Glutamatergic neuron (in vitro differentiated cells): Measurements from ENCODE around the gene UBE3D. TPM values are rescaled to one million over a fixed set of nuclear protein-coding genes. Genes with fewer than 3 reads are reported as not detected.
"Not testable (repeated sequence)": the region's sequence is repeated elsewhere in the genome, so short reads cannot be mapped to it uniquely, and the experiment has no call there.

Source experiments
- DNase-seq: peaks from one replicate; pipeline ENCODE4 v3.0.0; 2022
- H3K27ac Mint-ChIP-seq: one replicate; pipeline ENCODE4 v1.8.0; 2020; ENCODE audit warnings: mild to moderate bottlenecking, mixed read lengths, inconsistent platforms; ENCODE audit not compliant: unreplicated experiment
- H3K27me3 Mint-ChIP-seq: one replicate; pipeline ENCODE4 v1.8.0; 2020; ENCODE audit warnings: mild to moderate bottlenecking, moderate library complexity, mixed read lengths, inconsistent platforms; ENCODE audit not compliant: unreplicated experiment
- H3K36me3 Mint-ChIP-seq: one replicate; pipeline ENCODE4 v1.8.0; 2020; ENCODE audit warnings: mild to moderate bottlenecking, mixed read lengths, inconsistent platforms; ENCODE audit not compliant: unreplicated experiment
- H3K4me1 Mint-ChIP-seq: one replicate; pipeline ENCODE4 v1.8.0; 2020; ENCODE audit warnings: mild to moderate bottlenecking, low read depth, mixed read lengths, inconsistent platforms; ENCODE audit not compliant: unreplicated experiment
- H3K4me3 Mint-ChIP-seq: one replicate; pipeline ENCODE4 v1.8.0; 2020; ENCODE audit warnings: mild to moderate bottlenecking, mixed read lengths, inconsistent platforms; ENCODE audit not compliant: unreplicated experiment
- H3K9me3 Mint-ChIP-seq: one replicate; pipeline ENCODE4 v1.8.0; 2020; ENCODE audit warnings: mild to moderate bottlenecking, moderate library complexity, mixed read lengths, inconsistent platforms; ENCODE audit not compliant: unreplicated experiment
- CTCF ChIP-seq: fragments of 200-600 bp; sonication (generic); IDR thresholded peaks from one replicate; pipeline ENCODE4 v1.5.0; 2021; ENCODE audit not compliant: partially characterized antibody, unreplicated experiment
- total RNA-seq: library from RNA; stranded (reverse); fragmentation: NEBNext Ultra II Directional; extraction: Animal tissue kit (Norgen Biotek cat#: 25700); gene quantifications from one replicate; pipeline ENCODE4 v1.2.1, GENCODE V29; 2021; ENCODE audit not compliant: unreplicated experiment

Gene UBE3D
- total RNA-seq, 1 donor from 2014 or later: 12.3 TPM

DNA sequence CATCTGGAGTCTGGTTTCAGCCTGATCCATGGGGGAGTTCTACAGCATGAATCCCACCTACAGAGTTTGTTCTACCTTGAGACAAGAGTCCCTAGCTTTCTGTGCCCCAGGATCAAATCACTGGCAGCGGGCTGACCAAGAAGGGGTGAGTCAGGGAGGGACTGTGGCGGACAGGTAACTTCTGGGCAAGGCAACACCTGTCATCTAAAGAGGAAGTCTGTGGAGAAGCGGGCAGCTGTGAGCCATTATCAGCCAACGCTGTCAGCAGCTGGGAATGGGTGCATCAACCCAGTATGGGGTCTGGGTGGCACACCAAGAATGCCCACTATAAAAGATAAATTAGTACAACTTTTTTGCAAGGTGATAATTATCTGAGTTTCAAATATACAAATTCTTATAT lies 45.9 kb downstream of the UBE3D start:
- Mint-ChIP-seq H3K27me3 (no peaks in the 10 kb centered on the region), H3K4me1 (no peaks in the 10 kb centered on the region), H3K36me3 (peaks cover 7% of the 10 kb centered on the region), H3K4me3 (no peak overlapping the region), H3K27ac (no peak overlapping the region), H3K9me3 (peaks cover 1% of the 10 kb centered on the region)
- no peak for DNase-seq
- TF ChIP-seq CTCF: no peak

- not testable (repeated sequence) for H3K4me1 Mint-ChIP-seq, H3K9me3 Mint-ChIP-seq, H3K36me3 Mint-ChIP-seq, H3K4me3 Mint-ChIP-seq, DNase-seq, H3K27ac Mint-ChIP-seq, H3K27me3 Mint-ChIP-seq
Observed at GRCh38 chr6:83011131-83011530, 54.5 kb downstream of the UBE3D start.

GRCh38 chr6:83008626-83009025 lies 57.0 kb downstream of the UBE3D start:
- H3K27ac Mint-ChIP-seq: no peak overlapping the region

GRCh38 chr6:83006270-83006905 lies 59.3 kb downstream of the UBE3D start:
- no peak overlapping the region for H3K27ac Mint-ChIP-seq
- no peak overlapping the region for H3K4me3 Mint-ChIP-seq
- DNase-seq: no peak
- no peaks in the 10 kb centered on the region for H3K4me1 Mint-ChIP-seq
- H3K36me3 Mint-ChIP-seq: no peaks in the 10 kb centered on the region
- no peaks in the 10 kb centered on the region for H3K27me3 Mint-ChIP-seq
- TF ChIP-seq CTCF: no peak
- no peaks in the 10 kb centered on the region for H3K9me3 Mint-ChIP-seq

More at GRCh38 chr6:83008626-83009025, 57.0 kb downstream of the UBE3D start:
- Mint-ChIP-seq H3K4me1 (no peaks in the 10 kb centered on the region), H3K4me3 (no peak overlapping the region), H3K36me3 (no peaks in the 10 kb centered on the region), H3K9me3 (no peaks in the 10 kb centered on the region), H3K27me3 (no peaks in the 10 kb centered on the region)
- no peak for TF ChIP-seq CTCF
- DNase-seq: no peak

- H3K36me3 Mint-ChIP-seq: no peaks in the 10 kb centered on the region
- no peak for DNase-seq
- H3K4me1 Mint-ChIP-seq: no peaks in the 10 kb centered on the region
- H3K4me3 Mint-ChIP-seq: no peak overlapping the region
- TF ChIP-seq CTCF: no peak
- no peaks in the 10 kb centered on the region for H3K27me3 Mint-ChIP-seq
- no peaks in the 10 kb centered on the region for H3K9me3 Mint-ChIP-seq
- H3K27ac Mint-ChIP-seq: no peak overlapping the region
Observed at GRCh38 chr6:82996156-82996555, 69.5 kb downstream of the UBE3D start.
